EH (cell line): Measurements from ENCODE around the gene ABCB8.

Source experiments
- DNase-seq: peaks from one replicate; pipeline ENCODE4 v3.0.0-alpha.2; 2015; ENCODE audit warnings: low read depth

The ABCB8 gene

GRCh38 chr7:151028131-151028947, at the start of gene ABCB8:
ABCB8 (plus strand) TSS chr7:151028450; CDS start chr7:151028516, 66 bp downstream.
- peak; percentile 98 for DNase-seq

GRCh38 chr7:150979713-150980390, 48.4 kb upstream of the ABCB8 start:
- DNase-seq = no peak

GRCh38 chr7:150980663-150981062, 47.6 kb upstream of the ABCB8 start:
- DNase-seq = no peak

GRCh38 chr7:150981644-150982043, 46.6 kb upstream of the ABCB8 start:
- no peak for DNase-seq

- no peak for DNase-seq
These were observed 45.9 kb upstream of the ABCB8 start for GRCh38 chr7:150982351-150982750.

- peak; percentile 49 for DNase-seq
These were observed 44.3 kb upstream of the ABCB8 start for GRCh38 chr7:150983893-150984368.

- peak; percentile 58 for DNase-seq
These were observed 42.1 kb upstream of the ABCB8 start for GRCh38 chr7:150986099-150986512.

- no peak for DNase-seq
These were observed 41.7 kb upstream of the ABCB8 start for GRCh38 chr7:150986556-150986955.

GRCh38 chr7:150988230-150989226, 39.7 kb upstream of the ABCB8 start:
- DNase-seq = peak; percentile 44

- DNase-seq = no peak
These were observed 38.8 kb upstream of the ABCB8 start for GRCh38 chr7:150989456-150989855.

GRCh38 chr7:150990416-150991186, 37.6 kb upstream of the ABCB8 start, which contains the start of gene NOS3:
NOS3 (plus strand) TSS chr7:150991017; CDS start chr7:150993804, 2,787 bp downstream.
- no peak for DNase-seq

- DNase-seq = no peak
These were observed 36.1 kb upstream of the ABCB8 start for GRCh38 chr7:150992051-150992640.

GRCh38 chr7:150992833-150993302, 35.4 kb upstream of the ABCB8 start:
- DNase-seq = peak; percentile 47

- DNase-seq = no peak
These were observed 34.7 kb upstream of the ABCB8 start for GRCh38 chr7:150993511-150993910.

- DNase-seq = no peak
These were observed 34.0 kb upstream of the ABCB8 start for GRCh38 chr7:150994141-150994837.

- DNase-seq = no peak
These were observed 33.3 kb upstream of the ABCB8 start for GRCh38 chr7:150994838-150995510.

GRCh38 chr7:150996376-150997074, 31.7 kb upstream of the ABCB8 start:
- DNase-seq = no peak

- DNase-seq = no peak
These were observed 31.2 kb upstream of the ABCB8 start for GRCh38 chr7:150997075-150997511.

GRCh38 chr7:150997817-150998216, 30.4 kb upstream of the ABCB8 start:
- DNase-seq = no peak
